HG03280 (cell line): ENCODE data around the gene DPM1.
A peak's percentile ranks its signal among the peaks of the same experiment; 100 is the strongest.

ENCODE experiments used
- ATAC-seq: cut with Tn5 transposase; IDR thresholded peaks from one replicate; pipeline ENCODE4 v1.9.1; 2021; ENCODE audit warnings: mild to moderate bottlenecking, moderate library complexity; ENCODE audit not compliant: unreplicated experiment

Gene DPM1

GRCh38 chr20:50930976-50931305 is 27.4 kb downstream of the DPM1 start:
- ATAC-seq: peak; percentile 33

GRCh38 chr20:50930139-50930975 is 28.0 kb downstream of the DPM1 start:
- ATAC-seq: peak; percentile 12

GRCh38 chr20:50929299-50930138 is 28.8 kb downstream of the DPM1 start:
- peak; percentile 57 for ATAC-seq

GRCh38 chr20:50928469-50928868 is 29.9 kb downstream of the DPM1 start:
- ATAC-seq: no peak

- no peak for ATAC-seq
Measured at GRCh38 chr20:50926530-50926929, 31.8 kb downstream of the DPM1 start.

- no peak for ATAC-seq
Measured at GRCh38 chr20:50924261-50924920, 33.9 kb downstream of the DPM1 start.

GRCh38 chr20:50921803-50922501 is 36.4 kb downstream of the DPM1 start:
- ATAC-seq: no peak

GRCh38 chr20:50920997-50921396 is 37.3 kb downstream of the DPM1 start:
- no peak for ATAC-seq

GRCh38 chr20:50919567-50919966 is 38.8 kb downstream of the DPM1 start:
- no peak for ATAC-seq

GRCh38 chr20:50918403-50918802 is 39.9 kb downstream of the DPM1 start:
- ATAC-seq: no peak

GRCh38 chr20:50916934-50917333 is 41.4 kb downstream of the DPM1 start:
- no peak for ATAC-seq

GRCh38 chr20:50916257-50916656 is 42.1 kb downstream of the DPM1 start:
- ATAC-seq: no peak

- ATAC-seq: no peak
Measured at GRCh38 chr20:50915424-50915823, 42.9 kb downstream of the DPM1 start.

- ATAC-seq: no peak
Measured at GRCh38 chr20:50913690-50914375, 44.5 kb downstream of the DPM1 start.

- no peak for ATAC-seq
Measured at GRCh38 chr20:50911716-50912115, 46.6 kb downstream of the DPM1 start.

GRCh38 chr20:50911030-50911429 is 47.3 kb downstream of the DPM1 start:
- no peak for ATAC-seq

- ATAC-seq: no peak
Measured at GRCh38 chr20:50909413-50909812, 48.9 kb downstream of the DPM1 start.

GRCh38 chr20:50904067-50904570 is 54.2 kb downstream of the DPM1 start:
- ATAC-seq: no peak

- no peak for ATAC-seq
Measured at GRCh38 chr20:50903353-50904051, 54.8 kb downstream of the DPM1 start.

- ATAC-seq: no peak
Measured at GRCh38 chr20:50901301-50901700, 57.0 kb downstream of the DPM1 start.
